Body of pancreas (tissue), 4 donors: Measurements from ENCODE around the gene TNRC6B.

Experiments used
- CTCF ChIP-seq, 7 experiments: fragments of 450-650 bp in 4 of 7; fragments of 200-600 bp in 3 of 7; sonication (generic) in 3 of 7; IDR thresholded peaks; one replicate each; pipeline ENCODE4 v1.5.1; 2016 to 2019; ENCODE audit warnings: antibody characterized with exemption in 7 of 7
- POLR2A ChIP-seq, 3 donors: fragments of 450-650 bp; IDR thresholded peaks; one replicate each; pipeline ENCODE4 v1.6.1; 2016; ENCODE audit warnings: antibody characterized with exemption in 3 of 3, mild to moderate bottlenecking in 2 of 3

DNA sequence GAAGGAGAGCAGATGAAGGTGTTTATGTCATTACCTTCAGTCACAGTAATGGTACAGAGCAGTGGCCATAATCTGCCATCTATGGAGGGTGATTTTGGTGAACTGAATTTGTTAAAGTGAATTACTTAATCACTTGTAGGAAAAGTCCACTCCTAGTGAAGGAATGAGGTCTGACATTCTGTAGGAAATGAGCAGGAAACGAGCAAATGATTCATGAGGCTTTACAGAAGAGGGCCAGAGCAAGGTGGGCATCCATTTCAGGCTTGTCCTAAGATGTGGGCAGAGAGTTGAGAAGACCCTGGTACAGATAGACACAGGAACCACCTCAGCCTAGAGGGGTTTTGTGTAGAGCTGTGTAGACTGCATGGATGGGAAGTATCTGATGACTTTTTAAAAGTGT is 186.7 kb downstream of the TNRC6B start:
- TF ChIP-seq CTCF (IDR thresholded peaks at IDR 0.05) (no peak), POLR2A (IDR thresholded peaks at IDR 0.05) (no peak)
